Measurements from ENCODE around the gene MCF2L2. TPM values are rescaled to one million over a fixed set of nuclear protein-coding genes. Genes with fewer than 3 reads are reported as not detected.

The MCF2L2 gene
- total and polyA plus RNA-seq, 9 of the 15 experiments (the other 6 are each of a cell fraction or from before 2014, with no cell fraction given) = 0.56 to 4.2 (median 3.0) TPM

DNA sequence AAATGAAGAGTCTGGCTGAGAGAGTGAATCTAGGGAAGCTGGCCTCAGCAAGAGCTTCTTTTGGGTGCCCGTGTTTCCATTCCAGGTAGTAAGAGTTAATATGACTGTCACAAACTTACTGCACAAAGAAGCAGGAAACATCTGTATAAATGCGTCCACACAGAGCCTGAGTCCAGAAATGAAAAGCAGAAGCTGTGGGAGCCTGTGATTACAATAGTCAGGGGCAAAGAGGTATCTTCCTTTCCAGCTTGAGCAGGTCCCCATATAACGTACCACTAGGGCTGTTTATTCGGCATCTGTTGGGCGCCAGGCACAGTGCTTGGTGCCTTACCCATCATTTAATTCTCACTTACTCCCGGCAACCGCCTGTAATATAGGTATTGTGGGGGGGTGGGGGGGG, 215.9 kb downstream of the MCF2L2 start:
- ChIA-PET POLR2A (interaction anchor here (0.5 to 1.1 kb wide), 4 partner anchors 12 to 63 kb away, joined by 3 read pairs; no protein-coding TSS in a partner anchor), CTCF (ENCODE audit: low intra/inter-chr PET ratio) (no interaction called here)
- intact Hi-C loops (cut with micrococcal nuclease) (no loop called here), in situ Hi-C loops (cut with MboI) (no loop called here)
- Histone ChIP-seq H3K9ac (ENCODE audit: insufficient read depth in 1 of 2, low read depth in 2 of 2, low read length in 2 of 2) (no peak overlapping the region), H3K36me3 (ENCODE audit: control insufficient read depth, insufficient read depth, low read length) (no peaks in the 10 kb centered on the region; the same call in 2 of the 3 replicates), H3K4me1 (replicated peaks in 1 of 2; ENCODE audit: control insufficient read depth in 2 of 2, insufficient read depth in 2 of 2, low read length in 2 of 2) (peaks cover 3 to 5% of the 10 kb centered on the region in 2 experiments; a peak in 3 of 5 replicates), H3K9me1 (ENCODE audit: control insufficient read depth, insufficient read depth, low read length) (no peaks in the 10 kb centered on the region), H3K9me3 (replicated peaks; ENCODE audit: control insufficient read depth, insufficient read depth, low read depth, low read length) (no peaks in the 10 kb centered on the region), H3K27ac (ENCODE audit: extremely low read depth, low read depth, low read length) (no peak overlapping the region), H3K4me2 (ENCODE audit: insufficient read depth, low read length) (no peak overlapping the region), H3K79me2 (ENCODE audit: control insufficient read depth, insufficient read depth, low read length) (no peaks in the 10 kb centered on the region), H3K4me3 (no peak overlapping the region), H3K27me3 (ENCODE audit: control insufficient read depth in 2 of 2, insufficient read depth in 2 of 2, low read length in 2 of 2) (no peaks in the 10 kb centered on the region), H4K20me1 (replicated peaks; ENCODE audit: control insufficient read depth, insufficient read depth, low read length) (no peaks in the 10 kb centered on the region), H2AFZ (ENCODE audit: low read depth, low read length) (no peak overlapping the region)
- ATAC-seq = peak; percentile 49; the same call in 2 of the 3 replicates
- TF ChIP-seq ZNF24 (IDR thresholded peaks at IDR 0.05) = no peak
- TF ChIP-seq, protein P1, sequence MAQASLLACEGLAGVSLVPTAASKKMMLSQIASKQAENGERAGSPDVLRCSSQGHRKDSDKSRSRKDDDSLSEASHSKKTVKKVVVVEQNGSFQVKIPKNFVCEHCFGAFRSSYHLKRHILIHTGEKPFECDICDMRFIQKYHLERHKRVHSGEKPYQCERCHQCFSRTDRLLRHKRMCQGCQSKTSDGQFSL (CRISPR knock-in tag; IDR thresholded peaks at IDR 0.05) = no peak
- TF ChIP-seq, protein P1 (tag; IDR thresholded peaks at IDR 0.05) = 0 out of 4 replicates have a peak, but pooled peaks of 1 of the 2 experiments have one; percentile 36
- no peak for TF ChIP-seq ETV1 (tag; conservative IDR thresholded peaks at IDR 0.05; ENCODE audit: low read depth)
- BruUV-seq (replicated peaks) = no TSS peak
- DNase-seq (ENCODE audit: extremely low read depth in 1 of 4, low spot score in 3 of 4) = no peak
- WGBS (ENCODE audit: insufficient coverage, low coverage, missing lambda C conversion rate) = 35% methylated on average over 7 of the region's 7 CpGs
- no peak for FAIRE-seq

DNA sequence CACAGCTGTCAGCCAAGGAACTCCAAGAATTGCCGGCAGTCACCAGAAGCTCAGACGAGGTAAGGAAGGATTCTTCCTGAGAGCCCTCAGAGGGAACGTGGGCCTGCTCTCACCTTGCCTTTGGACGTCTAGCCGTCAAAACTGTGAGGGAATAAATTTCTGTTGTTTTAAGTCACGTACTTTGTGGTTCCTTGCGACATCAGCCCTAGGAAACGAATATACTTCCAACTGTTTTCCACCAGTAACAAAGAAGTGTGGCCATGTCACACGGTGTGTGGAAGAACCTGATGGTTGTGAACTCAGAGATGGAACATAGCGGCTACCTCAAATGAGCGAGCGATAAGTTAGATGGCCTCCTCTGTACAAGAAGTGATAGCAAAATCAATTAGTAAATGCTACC, 216.3 kb downstream of the MCF2L2 start:
- H3K4me1 ChIP-seq (replicated peaks in 1 of 2; ENCODE audit: control insufficient read depth in 2 of 2, insufficient read depth in 2 of 2, low read length in 2 of 2) = peaks cover 3 to 5% of the 10 kb centered on the region in 2 experiments; a peak in 3 of 5 replicates
- H3K27me3 ChIP-seq (ENCODE audit: control insufficient read depth in 2 of 2, insufficient read depth in 2 of 2, low read length in 2 of 2) = no peaks in the 10 kb centered on the region
- no peak overlapping the region for H3K4me2 ChIP-seq (ENCODE audit: insufficient read depth, low read length)
- H3K27ac ChIP-seq (ENCODE audit: extremely low read depth, low read depth, low read length) = no peak overlapping the region
- no peak overlapping the region for H2AFZ ChIP-seq (ENCODE audit: low read depth, low read length)
- H3K9me3 ChIP-seq (replicated peaks; ENCODE audit: control insufficient read depth, insufficient read depth, low read depth, low read length) = no peaks in the 10 kb centered on the region
- no peaks in the 10 kb centered on the region for H3K9me1 ChIP-seq (ENCODE audit: control insufficient read depth, insufficient read depth, low read length)
- WGBS (ENCODE audit: insufficient coverage, low coverage, missing lambda C conversion rate) = 62% methylated on average over 12 of the region's 12 CpGs
- ATAC-seq = no peak
- intact Hi-C loops (cut with micrococcal nuclease) (no loop called here), in situ Hi-C loops (cut with MboI) (no loop called here)
- H4K20me1 ChIP-seq (replicated peaks; ENCODE audit: control insufficient read depth, insufficient read depth, low read length) = no peaks in the 10 kb centered on the region
- no peaks in the 10 kb centered on the region for H3K79me2 ChIP-seq (ENCODE audit: control insufficient read depth, insufficient read depth, low read length)
- no peaks in the 10 kb centered on the region; the same call in 2 of the 3 replicates for H3K36me3 ChIP-seq (ENCODE audit: control insufficient read depth, insufficient read depth, low read length)
- CTCF ChIA-PET (ENCODE audit: low intra/inter-chr PET ratio) = no interaction called here
- H3K4me3 ChIP-seq = no peak overlapping the region
- FAIRE-seq = no peak
- DNase-seq (ENCODE audit: extremely low read depth in 1 of 4, low spot score in 3 of 4) = no peak
- no TSS peak for BruUV-seq (replicated peaks)
- POLR2A ChIA-PET = interaction anchor here (0.7 to 1.1 kb wide), 3 partner anchors 13 to 63 kb away, joined by 3 read pairs; no protein-coding TSS in a partner anchor
- H3K9ac ChIP-seq (ENCODE audit: insufficient read depth in 1 of 2, low read depth in 2 of 2, low read length in 2 of 2) = no peak overlapping the region
- no peak for TF ChIP-seq PURB (CRISPR knock-in tag; IDR thresholded peaks at IDR 0.05; ENCODE audit: low read depth)
- TF ChIP-seq SP1 (CRISPR knock-in tag; IDR thresholded peaks at IDR 0.05) = no peak
- no peak for TF ChIP-seq CAMTA2 (CRISPR knock-in tag; conservative IDR thresholded peaks at IDR 0.05)
- TF ChIP-seq FOXK2 (conservative IDR thresholded peaks at IDR 0.05 in 1 of 2, IDR thresholded peaks at IDR 0.05 in 1 of 2; ENCODE audit: low read depth in 2 of 2) = no peak
- no peak for TF ChIP-seq SIRT6 (IDR thresholded peaks at IDR 0.05; ENCODE audit: low read depth, low read length)
- TF ChIP-seq NFYB (IDR thresholded peaks at IDR 0.05; ENCODE audit: extremely low read depth, insufficient read length) = no peak
- no peak for TF ChIP-seq U2AF1 (optimal IDR thresholded peaks at IDR 0.05; ENCODE audit: low read depth, low read length)
- no peak for TF ChIP-seq MAX (CRISPR knock-in tag; IDR thresholded peaks at IDR 0.05)
